Measurements from ENCODE around the gene ATP13A5. TPM values are rescaled to one million over a fixed set of nuclear protein-coding genes. Genes with fewer than 3 reads are reported as not detected.

Gene ATP13A5
- total RNA-seq, 1 donor, result not detected

DNA sequence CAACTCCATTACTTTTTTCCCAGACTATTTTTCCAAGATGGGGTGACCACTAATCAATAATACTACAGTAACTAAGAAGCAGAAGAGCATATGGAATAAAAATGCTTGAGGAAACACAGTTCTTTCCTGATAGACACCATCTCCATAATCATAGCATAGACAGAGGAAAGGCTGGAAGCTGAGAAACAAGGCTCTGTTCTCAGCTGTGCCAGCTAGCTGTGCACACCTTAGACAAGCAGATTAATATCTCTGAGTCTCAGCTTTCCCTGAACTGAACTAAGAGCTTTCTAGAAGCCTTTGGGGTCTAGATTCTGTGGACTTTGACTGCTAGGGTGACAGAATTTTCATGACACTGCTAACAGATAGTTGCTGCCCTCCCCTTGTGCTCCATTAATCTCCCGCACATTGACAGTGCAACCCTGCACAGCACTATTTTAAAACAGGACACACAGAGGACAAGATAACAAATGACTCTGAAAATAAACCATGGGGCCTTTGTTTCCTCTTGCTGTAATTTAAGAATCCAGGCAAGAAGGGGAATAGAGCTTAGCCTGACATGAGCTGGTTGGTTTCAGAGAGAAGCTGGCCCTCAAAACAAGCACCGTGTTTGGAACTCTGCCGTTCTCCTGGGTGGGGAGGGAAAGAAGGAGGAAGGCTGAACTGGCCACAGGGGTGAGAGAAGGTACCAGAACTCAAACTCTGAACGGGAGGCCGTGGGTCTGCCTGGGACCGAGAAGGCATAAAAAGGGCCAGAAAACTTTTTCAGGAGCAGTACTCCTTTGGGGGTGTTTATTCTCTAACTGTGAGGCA is 67.4 kb downstream of the ATP13A5 start:
- no peak overlapping the region for H3K4me3 ChIP-seq (ENCODE audit: low read depth, low read length)
- no peak for DNase-seq (ENCODE audit: low read depth)
- no peak for TF ChIP-seq CTCF (IDR thresholded peaks at IDR 0.05; ENCODE audit: insufficient read depth, low read depth, low read length)

DNA sequence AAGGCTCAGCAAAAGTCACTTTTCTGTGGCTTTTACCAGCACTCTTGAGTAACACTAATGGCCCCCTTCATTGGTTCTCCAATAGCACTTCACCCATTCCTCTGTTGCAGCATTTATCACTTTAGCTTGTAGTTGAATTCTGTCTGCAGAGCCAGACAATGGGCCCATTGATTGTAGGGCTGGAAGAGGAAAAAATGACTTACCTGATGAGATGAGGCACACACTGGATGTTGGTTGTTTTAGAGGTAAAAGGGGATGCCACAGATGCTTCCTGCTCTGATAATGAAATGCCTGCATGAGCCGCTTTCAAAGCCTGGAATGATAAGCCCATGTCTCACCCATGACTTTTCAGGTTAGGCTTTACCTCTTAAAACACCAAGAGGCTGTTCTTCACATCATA is 73.2 kb downstream of the ATP13A5 start:
- no peak for DNase-seq (ENCODE audit: low read depth)
- TF ChIP-seq CTCF (IDR thresholded peaks at IDR 0.05; ENCODE audit: insufficient read depth, low read depth, low read length), result no peak
- H3K4me3 ChIP-seq (ENCODE audit: low read depth, low read length), result no peak overlapping the region

DNA sequence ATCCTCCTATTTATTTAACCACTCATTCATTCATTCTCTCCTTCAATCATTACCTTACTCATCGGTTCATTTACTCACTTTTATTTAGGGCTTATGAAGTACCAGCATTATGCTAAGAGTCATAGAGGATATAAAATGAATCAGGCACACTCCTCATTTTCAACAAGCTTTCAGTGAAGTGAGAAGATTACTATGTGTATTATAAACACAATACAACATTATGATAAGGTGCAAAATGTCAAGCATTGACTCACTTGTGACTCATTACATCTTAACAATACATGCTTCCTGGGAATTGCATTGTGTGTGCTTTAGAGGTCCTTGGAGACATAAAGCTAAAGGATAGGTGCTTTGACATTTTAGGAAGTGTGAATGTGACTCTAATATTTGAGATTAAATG is 77.1 kb downstream of the ATP13A5 start:
- DNase-seq (ENCODE audit: low read depth), result no peak
- H3K4me3 ChIP-seq (ENCODE audit: low read depth, low read length), result no peak overlapping the region
- TF ChIP-seq CTCF (IDR thresholded peaks at IDR 0.05; ENCODE audit: insufficient read depth, low read depth, low read length), result no peak

GRCh38 chr3:193297421-193297820 is 81.1 kb downstream of the ATP13A5 start:
- DNase-seq (ENCODE audit: low read depth), result no peak
- H3K4me3 ChIP-seq (ENCODE audit: low read depth, low read length), result no peak overlapping the region
- no peak for TF ChIP-seq CTCF (IDR thresholded peaks at IDR 0.05; ENCODE audit: insufficient read depth, low read depth, low read length)

- DNase-seq (ENCODE audit: low read depth), result no peak
- no peak overlapping the region for H3K4me3 ChIP-seq (ENCODE audit: low read depth, low read length)
- no peak for TF ChIP-seq CTCF (IDR thresholded peaks at IDR 0.05; ENCODE audit: insufficient read depth, low read depth, low read length)
Measured at GRCh38 chr3:193295985-193296384, 82.6 kb downstream of the ATP13A5 start.

DNA sequence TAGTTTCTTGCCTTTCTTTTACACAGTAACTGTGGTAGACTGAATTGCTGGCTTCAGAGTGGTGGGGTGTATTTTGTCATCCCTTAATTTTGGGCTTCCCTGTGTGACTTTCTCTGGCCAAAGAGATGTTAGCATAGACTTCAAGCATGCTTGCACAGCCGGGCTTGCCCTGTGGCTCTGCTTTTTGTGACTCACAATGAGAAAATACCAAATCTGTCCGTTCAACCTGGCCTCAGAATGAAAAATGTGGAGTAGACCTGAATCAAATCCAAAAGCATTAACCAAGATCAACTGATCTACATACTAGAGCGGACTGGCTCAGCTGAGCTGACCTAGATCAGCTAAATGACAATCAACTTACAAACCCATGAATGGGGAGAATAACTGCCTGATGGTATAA is 86.2 kb downstream of the ATP13A5 start:
- no peak for TF ChIP-seq CTCF (IDR thresholded peaks at IDR 0.05; ENCODE audit: insufficient read depth, low read depth, low read length)
- H3K4me3 ChIP-seq (ENCODE audit: low read depth, low read length), result no peak overlapping the region
- DNase-seq (ENCODE audit: low read depth), result no peak
